Muscle layer of colon (tissue), 2 donors: ENCODE measurements around the gene HOXA4.

Experiments used
- H3K27ac ChIP-seq: one replicate; pipeline ENCODE4 v1.7.0; 2013; ENCODE audit warnings: low read depth, mild to moderate bottlenecking, low read length, moderate library complexity
- H3K27me3 ChIP-seq, 2 donors: one replicate each; pipeline ENCODE4 v1.7.0; 2013; ENCODE audit warnings: low read length in 2 of 2, mild to moderate bottlenecking in 2 of 2; ENCODE audit not compliant: insufficient read depth in 2 of 2, control insufficient read depth in 1 of 2
- H3K36me3 ChIP-seq: one replicate; pipeline ENCODE4 v1.7.0; 2013; ENCODE audit warnings: mild to moderate bottlenecking, low read length; ENCODE audit not compliant: insufficient read depth
- H3K4me1 ChIP-seq: one replicate; pipeline ENCODE4 v1.7.0; 2013; ENCODE audit warnings: mild to moderate bottlenecking, low read length; ENCODE audit not compliant: insufficient read depth
- H3K4me3 ChIP-seq, 2 donors: one replicate each; pipeline ENCODE4 v1.7.0; 2013; ENCODE audit warnings: low read length in 2 of 2, low read depth in 1 of 2, mild to moderate bottlenecking in 1 of 2, moderate library complexity in 1 of 2
- H3K9ac ChIP-seq: one replicate; pipeline ENCODE4 v1.7.0; 2013; ENCODE audit warnings: low read length
- H3K9me3 ChIP-seq: one replicate; pipeline ENCODE4 v1.7.0; 2013; ENCODE audit warnings: mild to moderate bottlenecking, low read length
- donor health status: abdominal sarcoma.
- donor health status: Adenocarcinoma of cecum.

The HOXA4 gene

DNA sequence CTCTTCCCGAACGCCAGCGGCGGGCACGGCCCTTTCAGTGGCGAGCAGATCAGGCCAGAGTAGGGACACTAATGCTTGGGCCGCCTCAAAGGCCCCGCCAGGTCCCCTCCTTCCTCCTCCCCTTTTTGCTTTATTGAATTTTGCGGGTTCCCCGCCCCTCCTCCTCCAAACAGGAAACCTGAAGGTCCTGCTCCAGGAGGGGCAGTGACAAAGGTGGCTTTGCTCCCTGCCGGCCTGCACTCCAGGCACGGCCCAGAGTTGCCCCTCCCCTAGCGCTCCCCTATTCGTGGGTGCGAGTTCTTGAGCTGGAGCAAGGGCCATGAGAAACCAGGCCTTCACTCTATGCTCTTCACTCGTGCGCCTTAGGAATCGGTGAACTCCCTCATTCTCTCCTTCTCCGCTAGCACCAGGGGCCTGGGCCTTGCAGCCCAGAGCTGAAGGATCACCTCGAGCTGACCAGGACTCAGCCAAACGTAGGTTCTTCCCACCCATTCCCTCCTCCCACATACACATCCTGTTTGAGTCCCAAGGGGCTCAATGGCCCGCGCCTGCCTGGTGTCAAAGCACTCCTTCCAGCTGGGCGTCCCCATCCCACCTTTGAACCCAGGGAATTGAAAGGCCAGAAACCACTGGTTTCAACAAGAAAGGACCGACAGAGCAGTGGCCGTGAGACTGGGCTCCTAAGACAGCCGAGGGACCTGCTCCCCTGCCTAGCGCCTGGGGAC lies 17.6 kb upstream of the HOXA4 start:
- Histone ChIP-seq H3K27me3 (peaks cover 0 to 11% of the 10 kb centered on the region in 2 donors), H3K4me3 (peak overlapping the region; percentile 50 to 92), H3K9ac (peak overlapping the region; percentile 79), H3K36me3 (peaks cover 19% of the 10 kb centered on the region), H3K27ac (peak overlapping the region; percentile 95), H3K9me3 (no peaks in the 10 kb centered on the region), H3K4me1 (peaks cover 34% of the 10 kb centered on the region)

- H3K27me3 ChIP-seq, result peaks cover 0 to 5% of the 10 kb centered on the region in 2 donors
- peak within 1 kb of the TSS; percentile 50 to 92 for H3K4me3 ChIP-seq
- H3K9me3 ChIP-seq, result no peaks in the 10 kb centered on the region
- peaks cover 19% of the 10 kb centered on the region for H3K36me3 ChIP-seq
- peak within 1 kb of the TSS; percentile 95 for H3K27ac ChIP-seq
- peak within 1 kb of the TSS; percentile 79 for H3K9ac ChIP-seq
- H3K4me1 ChIP-seq, result peaks cover 31% of the 10 kb centered on the region
Measured at GRCh38 chr7:27147199-27148030, 16.9 kb upstream of the HOXA4 start, which contains the start of gene HOXA6. Gene HOXA6 (minus strand): TSS chr7:27147774. CDS start chr7:27147749, 25 bp downstream.

DNA sequence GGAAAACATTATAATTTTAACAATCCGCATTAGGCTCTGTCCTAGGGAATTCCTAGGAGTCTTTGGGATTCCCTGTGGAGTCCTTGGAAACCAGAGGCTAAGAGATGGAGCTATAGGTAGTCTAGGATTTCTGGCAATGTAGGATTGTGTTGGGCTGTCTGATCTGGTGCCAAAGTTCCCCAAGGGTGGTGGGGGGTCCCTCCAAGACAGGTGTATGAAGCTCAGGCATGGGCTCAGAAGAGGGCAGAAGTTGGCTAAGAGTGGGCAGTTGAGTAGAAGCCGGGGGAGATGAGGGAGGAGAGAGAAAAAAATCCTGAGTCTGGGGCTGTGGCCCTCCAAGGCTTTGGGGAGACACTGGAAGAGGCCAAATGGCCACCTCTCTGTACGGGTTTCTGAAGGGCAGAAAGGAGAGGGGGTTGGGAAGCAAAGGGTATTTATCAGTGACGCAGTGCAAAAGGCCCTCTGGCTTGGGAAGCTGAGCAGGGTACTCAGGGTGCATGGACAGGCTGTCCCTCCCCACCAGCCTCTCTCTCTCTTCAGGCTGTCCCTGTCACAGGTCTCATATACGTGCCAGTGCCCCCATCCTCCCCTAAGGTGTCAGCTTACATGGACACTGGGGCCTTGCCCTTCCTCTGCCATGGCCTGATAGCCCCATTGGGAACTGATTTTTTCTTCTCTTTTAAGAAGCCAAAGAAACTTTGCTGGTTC lies 16.1 kb upstream of the HOXA4 start:
- Histone ChIP-seq H3K4me1 (peaks cover 31% of the 10 kb centered on the region), H3K27me3 (peaks cover 0 to 5% of the 10 kb centered on the region in 2 donors), H3K9ac (peak overlapping the region; percentile 34), H3K27ac (peak overlapping the region; percentile 95), H3K9me3 (no peaks in the 10 kb centered on the region), H3K4me3 (peak overlapping the region; percentile 6 to 47), H3K36me3 (peaks cover 22% of the 10 kb centered on the region)

GRCh38 chr7:27145914-27146412 lies 15.4 kb upstream of the HOXA4 start:
- Histone ChIP-seq H3K9ac (no peak overlapping the region), H3K27me3 (peaks cover 0 to 5% of the 10 kb centered on the region in 2 donors), H3K4me3 (no peak overlapping the region), H3K4me1 (peaks cover 38% of the 10 kb centered on the region), H3K36me3 (peaks cover 28% of the 10 kb centered on the region), H3K27ac (peak overlapping the region; percentile 95), H3K9me3 (no peaks in the 10 kb centered on the region)

- H3K9me3 ChIP-seq, result no peaks in the 10 kb centered on the region
- no peak overlapping the region for H3K4me3 ChIP-seq
- peaks cover 0 to 4% of the 10 kb centered on the region in 2 donors for H3K27me3 ChIP-seq
- no peak overlapping the region for H3K9ac ChIP-seq
- peak overlapping the region; percentile 55 for H3K27ac ChIP-seq
- peaks cover 40% of the 10 kb centered on the region for H3K4me1 ChIP-seq
- H3K36me3 ChIP-seq, result peaks cover 28% of the 10 kb centered on the region
Measured at GRCh38 chr7:27145165-27145913, 14.8 kb upstream of the HOXA4 start.

DNA sequence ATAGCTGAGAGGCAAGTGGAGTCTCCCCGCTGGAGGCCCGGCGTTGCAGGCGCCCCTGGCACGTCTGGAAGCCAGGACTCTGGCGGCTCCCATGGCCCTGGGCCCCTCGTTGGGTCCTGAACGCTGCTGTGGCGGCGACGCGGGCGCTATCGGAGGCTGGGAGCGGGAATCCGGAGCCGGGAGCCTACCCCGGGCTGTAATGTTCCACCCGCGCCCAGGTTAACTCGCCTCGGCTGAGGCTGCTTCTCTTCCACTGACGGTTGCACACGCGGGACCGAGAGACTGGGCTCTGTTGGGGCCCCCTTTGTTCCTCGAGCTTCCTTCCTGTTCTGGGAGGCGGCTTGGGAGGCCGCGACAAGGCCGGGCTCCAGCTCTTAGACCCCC lies 14.2 kb upstream of the HOXA4 start:
- Histone ChIP-seq H3K9ac (no peak overlapping the region), H3K4me1 (peaks cover 35% of the 10 kb centered on the region), H3K27ac (peak overlapping the region; percentile 55), H3K4me3 (peak overlapping the region in 1 of 2 donors; percentile 71), H3K27me3 (no peaks in the 10 kb centered on the region), H3K36me3 (peaks cover 28% of the 10 kb centered on the region), H3K9me3 (no peaks in the 10 kb centered on the region)

DNA sequence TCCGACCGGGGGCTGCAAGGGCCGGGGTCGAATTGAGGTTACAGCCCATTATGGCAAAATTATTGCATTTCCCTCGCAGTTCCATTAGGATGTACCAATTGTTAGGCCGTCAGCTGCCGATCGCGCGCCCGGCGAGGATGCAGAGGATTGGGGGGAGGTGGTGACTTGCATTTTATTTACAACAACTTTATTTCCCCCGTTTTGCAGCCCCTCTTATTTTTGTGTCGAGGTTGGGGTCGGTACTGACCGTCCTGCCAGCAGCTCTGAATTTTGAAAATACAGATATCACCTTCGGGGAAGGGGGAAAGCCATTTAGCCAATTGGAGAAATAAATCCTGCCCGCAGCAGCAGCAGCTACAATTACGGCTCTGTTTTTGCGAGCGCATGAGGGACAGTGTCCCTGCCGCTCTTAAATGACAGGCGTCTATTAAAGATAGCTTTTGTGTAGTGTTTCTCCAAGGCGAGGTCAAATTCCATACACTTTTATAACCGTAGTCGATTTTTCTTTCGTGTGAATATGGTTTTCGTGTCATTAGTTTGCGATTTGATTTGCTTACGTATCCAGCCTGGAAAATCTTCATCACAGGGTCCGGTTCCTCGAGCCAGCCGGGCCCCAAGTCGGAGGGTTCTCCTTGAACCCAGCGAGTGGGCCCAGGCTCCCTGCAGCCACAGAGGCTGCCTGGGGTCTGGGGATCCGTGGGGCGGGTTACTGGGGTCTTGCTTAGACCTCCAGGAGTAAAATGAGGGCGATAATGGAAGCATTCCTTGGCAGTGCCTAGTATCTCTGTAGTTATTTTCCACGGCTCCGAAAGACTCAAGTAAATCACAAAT lies 13.6 kb upstream of the HOXA4 start:
- Histone ChIP-seq H3K27me3 (no peaks in the 10 kb centered on the region), H3K4me1 (peaks cover 33% of the 10 kb centered on the region), H3K9me3 (no peaks in the 10 kb centered on the region), H3K27ac (peak overlapping the region; percentile 75), H3K36me3 (peaks cover 28% of the 10 kb centered on the region), H3K9ac (no peak overlapping the region), H3K4me3 (peak overlapping the region in 1 of 2 donors; percentile 71)

GRCh38 chr7:27143023-27143949 lies 12.7 kb upstream of the HOXA4 start, which contains the start of gene HOXA5:
Gene HOXA5 (minus strand): TSS chr7:27143681. CDS start chr7:27143607, 74 bp downstream.
- H3K9ac ChIP-seq, result peak within 1 kb of the TSS; percentile 47

DNA sequence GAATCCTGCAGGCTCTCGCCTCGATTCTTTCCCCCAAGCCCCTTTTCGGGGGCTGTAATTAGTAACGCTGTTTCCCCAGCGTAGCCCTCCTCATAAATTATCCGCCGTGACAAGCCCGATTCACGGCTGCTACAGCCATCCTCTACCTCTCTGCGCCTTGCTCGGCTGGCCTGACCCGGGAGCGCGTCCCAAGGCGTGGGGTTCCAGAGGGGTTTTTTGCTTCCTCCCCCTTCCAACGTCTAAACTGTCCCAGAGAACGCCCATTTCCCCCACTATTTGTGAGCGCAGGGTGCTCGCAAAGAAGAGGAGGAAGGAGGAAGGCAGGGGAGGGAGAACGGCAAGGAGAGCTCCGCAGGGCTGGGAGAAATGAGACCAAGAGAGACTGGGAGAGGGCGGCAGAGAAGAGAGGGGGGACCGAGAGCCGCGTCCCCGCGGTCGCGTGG lies 12.0 kb upstream of the HOXA4 start:
- Histone ChIP-seq H3K9me3 (no peaks in the 10 kb centered on the region), H3K4me1 (peaks cover 41% of the 10 kb centered on the region), H3K27ac (peak overlapping the region; percentile 75), H3K27me3 (no peaks in the 10 kb centered on the region), H3K9ac (peak overlapping the region; percentile 47), H3K36me3 (peaks cover 28% of the 10 kb centered on the region), H3K4me3 (peak overlapping the region; percentile 44 to 71)

More at GRCh38 chr7:27143023-27143949, 12.7 kb upstream of the HOXA4 start, which contains the start of gene HOXA5:
- H3K4me3 ChIP-seq, result peak within 1 kb of the TSS; percentile 44 to 71
- no peaks in the 10 kb centered on the region for H3K9me3 ChIP-seq
- no peaks in the 10 kb centered on the region for H3K27me3 ChIP-seq
- peaks cover 28% of the 10 kb centered on the region for H3K36me3 ChIP-seq
- H3K27ac ChIP-seq, result peak within 1 kb of the TSS; percentile 75
- peaks cover 34% of the 10 kb centered on the region for H3K4me1 ChIP-seq
